Endothelial cell of umbilical vein (primary cell): ENCODE results near the gene NXPH1.

Experiments used
- CTCF ChIP-seq, 2 donors: IDR thresholded peaks; 1 replicate in 1 of 2; 2 replicates in 1 of 2; pipeline ENCODE4 v1.5.1; 2011; ENCODE audit warnings: low read length in 2 of 2, mild to moderate bottlenecking in 2 of 2, moderate library complexity in 2 of 2, control low read depth in 1 of 2, inconsistent platforms in 1 of 2, low read depth in 1 of 2; ENCODE audit not compliant: insufficient read depth in 1 of 2; ENCODE audit errors: extremely low read depth in 1 of 2
- FOS ChIP-seq: IDR thresholded peaks from 2 replicates; pipeline ENCODE4 v1.6.1; 2011; ENCODE audit warnings: mild to moderate bottlenecking, low read length, moderate library complexity, borderline replicate concordance; ENCODE audit not compliant: insufficient read depth
- JUN ChIP-seq: IDR thresholded peaks from 2 replicates; pipeline ENCODE4 v1.6.1; 2011; ENCODE audit warnings: borderline replicate concordance, low read depth; ENCODE audit not compliant: insufficient read length, insufficient read depth
- MAX ChIP-seq: IDR thresholded peaks from 2 replicates; pipeline ENCODE4 v1.6.1; 2011; ENCODE audit not compliant: insufficient read depth, insufficient read length
- POLR2A ChIP-seq: IDR thresholded peaks from 2 replicates; pipeline ENCODE4 v1.6.1; 2012; ENCODE audit warnings: low read depth, mild to moderate bottlenecking, control low read depth, low read length

GRCh38 chr7:8507566-8507965 is 74.2 kb downstream of the NXPH1 start:
- TF ChIP-seq CTCF (IDR thresholded peaks at IDR 0.05; ENCODE audit: extremely low read depth in 1 of 2, insufficient read depth in 1 of 2, low read depth in 1 of 2, low read length in 2 of 2): no peak
- no peak for TF ChIP-seq FOS
- TF ChIP-seq MAX: no peak
- no peak for TF ChIP-seq POLR2A
- TF ChIP-seq JUN: no peak
